Measurements from ENCODE around the gene DHRS7C. TPM values are rescaled to one million over a fixed set of nuclear protein-coding genes. Genes with fewer than 3 reads are reported as not detected.

The DHRS7C gene
- polyA plus RNA-seq, 1 donor (not counting 4 experiments of a cell fraction or from before 2014, with no cell fraction given), result not detected

- dilution Hi-C loops (cut with MboI; ENCODE audit: extremely low pct_ligation_motif_present, low sequenced_read_pairs), result no loop called here
- no peaks in the 10 kb centered on the region for H3K36me3 ChIP-seq (ENCODE audit: control insufficient read depth in 2 of 2, extremely low read depth in 1 of 2, insufficient read depth in 2 of 2, low read length in 2 of 2)
- H3K9me3 ChIP-seq (ENCODE audit: control insufficient read depth, low read depth, low read length), result peaks cover 4% of the 10 kb centered on the region
- H3K4me3 ChIP-seq (ENCODE audit: control insufficient read depth in 2 of 3, extremely low read depth in 1 of 3, insufficient read depth in 2 of 3, low read depth in 1 of 3, low read length in 3 of 3), result no peak overlapping the region
- H3K79me2 ChIP-seq (ENCODE audit: control insufficient read depth, insufficient read depth, low read length), result no peaks in the 10 kb centered on the region
- H3K9me1 ChIP-seq (ENCODE audit: control insufficient read depth, extremely low read depth, insufficient read depth, low read length), result no peaks in the 10 kb centered on the region
- TF ChIP-seq CTCF (optimal IDR thresholded peaks at IDR 0.05 in 1 of 3, IDR thresholded peaks at IDR 0.05 in 1 of 3, conservative IDR thresholded peaks at IDR 0.05 in 1 of 3; ENCODE audit: extremely low read depth in 1 of 3, insufficient read depth in 2 of 3, low read length in 3 of 3) (no peak), EZH2 (IDR thresholded peaks at IDR 0.05; ENCODE audit: low read length) (no peak)
- no peaks in the 10 kb centered on the region for H3K4me1 ChIP-seq (ENCODE audit: control insufficient read depth, extremely low read depth, insufficient read depth, low read length)
- no peak overlapping the region for H2AFZ ChIP-seq (ENCODE audit: control insufficient read depth, low read length)
- H3K4me2 ChIP-seq (ENCODE audit: control insufficient read depth, extremely low read depth, insufficient read depth, low read depth, low read length), result no peak overlapping the region
- H4K20me1 ChIP-seq (ENCODE audit: control insufficient read depth, extremely low read depth, insufficient read depth, low read length), result no peaks in the 10 kb centered on the region
- FAIRE-seq (no peak), DNase-seq (ENCODE audit: low read depth, low spot score) (no peak)
- H3K27me3 ChIP-seq (ENCODE audit: control insufficient read depth, extremely low read depth, insufficient read depth, low read length), result no peaks in the 10 kb centered on the region
- H3K27ac ChIP-seq (ENCODE audit: control insufficient read depth, insufficient read depth, low read length), result no peak overlapping the region
- H3K9ac ChIP-seq (ENCODE audit: control insufficient read depth, extremely low read depth, insufficient read depth, low read length), result no peak overlapping the region
Observed at GRCh38 chr17:9813166-9813565, 21.8 kb upstream of the DHRS7C start.

DNA sequence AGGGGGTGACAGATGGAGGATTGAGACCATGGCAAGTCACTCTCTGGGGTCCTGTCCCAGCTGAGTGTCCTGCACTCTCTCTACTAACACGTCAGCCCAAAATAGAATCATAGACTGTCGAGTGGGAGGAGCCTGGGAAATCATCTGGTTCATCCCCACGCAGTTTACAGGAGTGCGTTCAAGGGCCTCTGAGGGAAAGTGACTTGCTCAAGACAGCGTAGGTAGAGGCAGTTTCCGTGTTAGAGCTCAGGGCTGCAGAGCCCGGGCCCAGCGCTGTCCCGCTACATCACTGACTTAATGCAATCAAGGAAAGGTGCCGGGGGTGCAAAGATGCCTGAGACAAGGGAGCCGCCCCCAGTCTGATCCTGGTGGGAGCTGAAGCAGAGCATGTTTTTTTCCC lies 20.1 kb upstream of the DHRS7C start:
- no peaks in the 10 kb centered on the region for H4K20me1 ChIP-seq (ENCODE audit: control insufficient read depth, extremely low read depth, insufficient read depth, low read length)
- no peak overlapping the region for H3K4me2 ChIP-seq (ENCODE audit: control insufficient read depth, extremely low read depth, insufficient read depth, low read depth, low read length)
- dilution Hi-C loops (cut with MboI; ENCODE audit: extremely low pct_ligation_motif_present, low sequenced_read_pairs), result no loop called here
- H3K9ac ChIP-seq (ENCODE audit: control insufficient read depth, extremely low read depth, insufficient read depth, low read length), result no peak overlapping the region
- DNase-seq (ENCODE audit: low read depth, low spot score), result no peak
- no peak for FAIRE-seq
- H2AFZ ChIP-seq (ENCODE audit: control insufficient read depth, low read length), result no peak overlapping the region
- peaks cover 4% of the 10 kb centered on the region for H3K9me3 ChIP-seq (ENCODE audit: control insufficient read depth, low read depth, low read length)
- no peak overlapping the region for H3K27ac ChIP-seq (ENCODE audit: control insufficient read depth, insufficient read depth, low read length)
- H3K36me3 ChIP-seq (ENCODE audit: control insufficient read depth in 2 of 2, extremely low read depth in 1 of 2, insufficient read depth in 2 of 2, low read length in 2 of 2), result no peaks in the 10 kb centered on the region
- H3K79me2 ChIP-seq (ENCODE audit: control insufficient read depth, insufficient read depth, low read length), result no peaks in the 10 kb centered on the region
- no peaks in the 10 kb centered on the region for H3K9me1 ChIP-seq (ENCODE audit: control insufficient read depth, extremely low read depth, insufficient read depth, low read length)
- TF ChIP-seq EZH2 (IDR thresholded peaks at IDR 0.05; ENCODE audit: low read length), result no peak
- TF ChIP-seq CTCF (optimal IDR thresholded peaks at IDR 0.05 in 1 of 3, IDR thresholded peaks at IDR 0.05 in 1 of 3, conservative IDR thresholded peaks at IDR 0.05 in 1 of 3; ENCODE audit: extremely low read depth in 1 of 3, insufficient read depth in 2 of 3, low read length in 3 of 3), result no peak
- no peaks in the 10 kb centered on the region for H3K4me1 ChIP-seq (ENCODE audit: control insufficient read depth, extremely low read depth, insufficient read depth, low read length)
- H3K4me3 ChIP-seq (ENCODE audit: control insufficient read depth in 2 of 3, extremely low read depth in 1 of 3, insufficient read depth in 2 of 3, low read depth in 1 of 3, low read length in 3 of 3), result no peak overlapping the region
- no peaks in the 10 kb centered on the region for H3K27me3 ChIP-seq (ENCODE audit: control insufficient read depth, extremely low read depth, insufficient read depth, low read length)
